ENCODE data around the gene GRIN3A. TPM values are rescaled to one million over a fixed set of nuclear protein-coding genes. Genes with fewer than 3 reads are reported as not detected.
"Not testable (repeated sequence)": the region's sequence is repeated elsewhere in the genome, so short reads cannot be mapped to it uniquely, and the experiment has no call there.

GRIN3A gene
- total RNA-seq, 1 donor from 2014 or later, result not detected

DNA sequence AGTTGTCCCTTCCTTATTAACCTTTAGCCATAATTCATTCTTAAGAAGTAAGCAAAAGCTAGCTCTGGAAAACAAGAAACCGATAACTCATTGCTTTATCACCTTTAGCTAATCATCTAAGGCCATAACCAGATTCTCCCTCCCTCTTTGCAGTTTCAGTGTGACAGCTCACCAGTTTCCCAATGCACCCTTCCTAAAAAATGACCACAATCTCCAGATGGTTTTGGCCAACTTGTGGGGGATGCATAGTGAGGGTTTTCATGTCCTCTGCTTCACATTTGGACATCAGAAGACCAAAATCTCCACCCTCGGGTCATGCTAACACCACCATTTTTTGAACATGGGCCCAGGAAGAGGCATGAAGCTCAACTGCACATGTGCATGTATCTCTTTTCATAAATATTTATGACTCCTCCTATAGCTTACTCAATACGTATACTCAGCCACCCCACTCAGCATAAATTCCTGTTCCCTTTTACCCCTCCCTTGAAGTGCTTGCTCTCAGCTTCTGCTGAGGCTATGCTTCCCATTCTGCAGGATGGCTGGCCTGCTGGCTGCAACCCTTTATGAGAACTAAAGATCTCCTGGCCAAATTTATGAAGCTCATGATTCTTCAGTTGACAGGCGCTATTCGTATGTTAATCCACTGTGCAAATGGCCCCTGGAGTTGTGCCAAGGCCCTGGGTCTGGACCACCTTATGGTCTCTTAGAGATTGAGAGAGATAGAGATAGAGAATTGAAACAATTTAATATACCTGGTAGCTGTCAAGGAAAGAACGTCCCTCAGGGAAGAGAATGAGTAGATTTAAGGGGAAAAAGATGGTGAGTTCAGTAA lies 158.5 kb downstream of the GRIN3A start:
- DNase-seq (ENCODE audit: low spot score), result no peak

DNA sequence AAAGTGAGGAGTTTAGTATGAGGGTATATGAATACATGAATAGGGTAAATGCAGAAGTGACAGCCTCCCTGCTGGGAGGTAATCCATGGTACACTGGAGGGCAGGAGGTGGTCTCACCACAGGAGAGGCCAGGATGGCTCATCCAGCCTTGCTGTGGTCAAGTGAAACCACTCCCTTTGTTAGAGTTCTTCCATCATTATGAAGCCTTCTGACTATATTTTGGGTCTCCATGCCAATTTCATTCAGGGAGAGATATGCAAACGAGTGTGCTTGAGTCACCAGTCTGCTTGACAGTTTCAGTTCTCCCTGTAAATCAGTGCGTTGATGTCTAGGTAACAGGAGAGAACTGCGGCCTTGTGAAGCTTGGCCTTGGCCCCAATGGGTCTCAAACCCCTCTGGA lies 160.1 kb downstream of the GRIN3A start:
- DNase-seq (ENCODE audit: low spot score), result no peak

DNA sequence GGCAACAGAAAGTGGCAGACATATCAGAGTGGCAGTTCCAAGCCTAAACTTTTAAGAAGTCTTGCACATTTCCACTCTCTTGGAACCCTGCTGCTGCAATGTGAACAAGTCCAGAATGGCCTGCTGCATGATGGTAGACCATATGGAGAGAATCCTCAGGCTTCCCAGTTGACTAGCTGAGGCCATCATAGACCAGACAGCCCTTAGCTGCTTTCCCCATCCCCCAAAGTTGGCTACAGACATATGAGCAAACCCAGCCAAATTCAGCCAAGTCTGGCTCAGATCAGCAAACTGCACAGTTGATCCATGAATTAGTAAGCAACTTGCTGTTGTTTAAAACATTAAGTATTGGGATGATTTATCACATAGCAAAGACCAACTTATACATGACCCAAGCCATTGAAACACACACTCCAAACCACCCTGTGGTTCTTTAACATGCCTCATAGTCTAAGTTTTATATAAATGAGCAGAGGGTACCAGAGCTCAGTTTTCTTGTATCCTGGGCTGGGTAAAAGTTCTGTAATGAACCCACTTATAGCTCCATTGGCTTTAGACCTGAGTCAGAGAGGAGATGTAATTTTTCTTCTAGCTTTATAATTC lies 163.6 kb downstream of the GRIN3A start:
- DNase-seq (ENCODE audit: low spot score), result no peak

DNA sequence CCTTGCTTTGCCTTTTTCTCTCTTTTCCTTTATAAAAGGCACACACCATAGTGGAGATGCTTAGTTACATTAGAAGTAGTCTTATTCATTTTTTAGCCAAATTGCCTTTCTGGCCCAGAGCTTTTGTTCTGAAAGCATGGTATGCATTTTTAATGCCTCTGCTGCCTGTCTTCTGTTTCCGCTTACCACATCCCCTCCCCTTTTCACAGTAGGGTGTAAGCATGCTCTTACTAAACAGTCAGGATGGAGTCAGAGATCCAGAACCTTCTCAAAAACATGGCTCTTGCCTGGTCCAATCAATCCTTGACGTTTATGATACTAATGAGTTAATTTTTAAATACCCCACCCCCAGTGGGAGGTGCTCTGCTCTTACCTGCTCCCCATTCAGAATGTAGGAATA lies 166.1 kb downstream of the GRIN3A start:
- no peak for DNase-seq (ENCODE audit: low spot score)

DNA sequence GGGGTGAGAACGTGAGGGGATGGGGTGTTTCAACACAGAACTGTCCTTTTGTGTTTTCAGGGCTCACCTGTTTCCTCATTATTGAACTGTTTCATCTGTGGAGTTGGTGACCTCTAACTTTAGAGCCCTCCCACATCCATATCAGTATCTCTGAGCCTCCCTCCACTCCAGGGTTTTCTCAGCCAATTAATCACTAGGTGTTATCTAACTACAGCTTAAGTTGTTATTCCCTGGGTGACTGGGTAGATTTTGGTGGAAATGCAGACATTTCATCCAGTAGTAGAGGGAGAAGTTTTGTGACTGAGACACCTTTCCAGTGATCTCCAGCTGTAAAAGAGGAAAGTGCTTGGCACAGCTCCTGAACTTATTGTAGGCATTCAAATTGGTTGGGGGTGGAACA lies 167.3 kb downstream of the GRIN3A start:
- DNase-seq (ENCODE audit: low spot score), result no peak

DNA sequence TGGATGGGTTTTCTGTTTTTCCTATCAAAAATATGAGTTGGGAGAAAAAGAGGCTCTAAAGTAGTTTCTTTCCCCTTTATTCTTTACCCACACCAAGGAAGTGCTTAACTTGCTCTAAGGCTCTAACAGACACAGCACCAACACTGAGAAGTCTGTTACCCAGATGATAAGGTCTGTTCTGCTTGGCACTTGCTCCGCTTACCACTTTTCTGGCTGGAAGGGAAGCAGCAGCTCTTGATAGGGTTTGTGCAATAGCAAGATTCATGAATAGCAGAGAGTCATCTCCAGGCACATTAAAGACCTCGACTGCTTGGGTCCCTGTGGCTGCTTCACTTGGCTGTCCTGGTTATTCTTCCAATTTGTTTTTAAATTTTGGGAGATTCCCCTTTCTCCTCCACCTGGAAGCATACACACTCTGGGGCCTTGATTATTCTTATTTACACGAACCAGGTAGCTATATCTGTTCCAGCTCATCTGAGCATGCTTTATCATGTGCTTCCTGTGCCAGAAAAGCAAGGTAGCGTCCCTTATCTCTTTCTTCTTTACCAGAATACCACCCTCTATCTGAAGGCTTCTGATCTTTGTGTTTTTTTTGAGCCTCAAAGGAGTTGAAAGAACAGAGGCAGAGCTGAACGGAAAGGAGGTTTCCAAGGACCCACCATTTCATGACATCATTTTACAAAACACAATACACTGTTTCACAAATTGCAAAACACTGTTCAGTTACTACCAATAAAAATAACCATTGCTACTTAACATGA lies 168.5 kb downstream of the GRIN3A start:
- DNase-seq (ENCODE audit: low spot score), result no peak

DNA sequence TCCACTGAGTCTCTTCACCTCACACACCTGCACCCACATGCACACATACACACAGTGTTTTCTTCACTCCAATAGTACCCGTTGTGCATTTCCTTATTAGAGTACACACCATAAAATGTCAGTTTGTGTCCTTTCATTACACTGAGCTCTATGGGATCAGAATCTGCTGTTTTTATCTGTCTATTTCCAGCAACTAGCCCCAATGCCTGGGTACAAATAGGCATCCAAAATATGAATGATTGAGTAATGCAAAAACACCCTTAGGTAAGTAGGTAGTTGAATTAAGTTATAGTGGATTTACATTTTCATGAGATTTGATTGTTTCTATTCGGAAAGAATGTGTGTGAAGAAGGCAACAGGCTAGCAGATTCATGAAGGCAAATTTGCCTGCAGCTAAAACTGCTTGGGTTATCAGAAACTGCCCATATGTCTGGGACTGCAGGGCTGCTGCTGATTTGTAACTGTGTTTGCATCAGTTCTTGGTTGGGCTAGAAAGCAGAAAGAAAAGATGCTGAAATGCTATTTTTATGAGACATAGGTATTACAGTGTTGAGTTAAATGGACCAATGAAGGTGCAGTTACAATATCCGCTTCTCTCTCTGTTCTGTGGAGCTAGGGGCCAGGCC lies 170.6 kb downstream of the GRIN3A start:
- DNase-seq (ENCODE audit: low spot score), result no peak

DNA sequence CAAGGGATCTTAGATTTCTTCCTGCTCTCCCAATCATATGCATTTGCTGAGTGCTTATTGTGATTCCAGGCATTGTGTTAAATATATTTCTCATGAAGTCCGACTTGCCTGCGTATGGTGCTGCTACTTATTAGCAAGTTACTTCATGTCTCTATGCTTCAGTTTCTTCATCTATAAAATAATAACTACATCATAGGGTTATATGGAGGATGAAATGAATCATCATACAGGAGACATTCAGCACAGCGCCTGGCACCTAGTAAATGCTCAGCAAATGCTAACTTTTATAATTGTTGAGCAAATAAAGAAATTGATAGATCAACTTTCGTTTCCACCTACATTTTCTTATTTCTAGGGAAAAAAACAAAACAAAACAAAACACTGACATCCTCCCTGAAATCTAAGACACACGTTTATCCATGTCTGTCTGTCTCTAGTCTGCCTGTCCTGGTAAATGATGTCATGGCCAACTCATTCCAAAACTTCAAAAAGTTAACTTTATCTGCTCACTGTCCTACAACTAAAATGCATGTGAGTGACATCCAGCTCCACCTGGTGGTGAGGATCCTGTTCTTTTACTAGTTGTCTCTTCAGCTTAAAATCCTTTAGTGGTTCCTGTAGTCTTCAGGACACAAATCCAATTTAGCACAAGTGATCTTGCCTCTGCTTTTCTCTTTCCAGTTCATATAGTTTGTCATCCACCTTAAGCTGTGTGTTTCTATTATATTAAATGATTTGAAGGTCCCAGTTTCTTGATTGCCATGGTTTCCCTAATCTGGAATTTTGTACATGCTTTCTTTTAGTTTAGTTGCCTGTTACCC lies 171.3 kb downstream of the GRIN3A start:
- no peak for DNase-seq (ENCODE audit: low spot score)

DNA sequence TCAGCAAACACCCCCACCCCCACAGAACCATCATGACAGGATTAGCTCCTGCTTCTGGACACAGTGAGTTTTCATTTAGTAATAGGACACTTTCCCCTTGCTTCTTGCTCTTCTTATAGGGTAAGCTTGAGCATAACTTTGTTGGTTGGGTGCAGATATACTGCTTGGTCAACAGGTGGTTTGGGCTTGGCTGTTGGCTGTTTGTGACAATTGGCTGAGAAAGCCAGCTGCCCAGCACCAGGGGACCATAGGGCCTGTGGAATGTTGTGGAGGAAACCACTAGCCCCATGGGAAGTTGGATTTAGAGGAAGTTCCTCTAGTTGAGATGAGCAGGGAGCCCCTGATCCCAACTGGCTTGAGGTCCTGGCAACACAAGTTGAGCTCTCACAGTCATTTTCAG lies 174.2 kb downstream of the GRIN3A start:
- no peak for DNase-seq (ENCODE audit: low spot score)

DNA sequence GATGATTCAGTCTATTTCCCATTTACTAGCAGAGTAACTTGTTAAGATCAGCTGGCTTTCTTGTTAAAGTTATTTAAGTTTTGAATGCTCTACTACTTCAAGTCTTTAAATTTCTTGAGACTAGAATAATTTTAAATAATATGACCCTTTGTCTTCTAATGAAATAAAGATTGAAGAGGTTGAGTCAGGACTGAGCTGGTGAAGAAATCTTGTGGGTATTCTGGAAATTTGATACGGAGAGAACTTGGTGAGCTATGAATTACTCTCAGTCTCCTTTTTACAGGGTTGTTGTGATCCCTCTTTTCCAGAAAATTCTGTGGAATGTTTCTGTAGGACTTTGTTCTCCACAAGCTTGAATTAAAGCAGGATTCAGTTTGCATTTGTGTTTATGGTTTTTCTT lies 175.5 kb downstream of the GRIN3A start:
- no peak for DNase-seq (ENCODE audit: low spot score)

DNA sequence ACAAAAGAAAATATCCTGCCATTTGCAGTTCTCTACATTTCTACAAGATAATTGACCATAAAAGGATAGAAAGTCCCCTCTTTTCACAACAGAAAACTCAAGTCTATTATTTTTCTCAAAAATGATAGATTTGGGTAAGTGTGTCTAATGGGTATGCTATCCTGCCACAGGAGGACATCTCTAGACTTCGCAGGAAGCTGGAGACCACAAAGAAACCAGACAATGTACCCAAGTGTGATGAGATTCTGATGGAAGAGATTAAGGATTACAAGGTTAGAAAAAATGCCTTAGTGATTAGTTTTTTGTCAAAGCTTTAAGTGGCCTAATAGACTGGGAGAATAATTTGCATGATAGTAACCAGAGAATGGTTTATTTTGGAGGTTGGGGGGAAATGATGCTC lies 176.7 kb downstream of the GRIN3A start:
- DNase-seq (ENCODE audit: low spot score), result no peak

DNA sequence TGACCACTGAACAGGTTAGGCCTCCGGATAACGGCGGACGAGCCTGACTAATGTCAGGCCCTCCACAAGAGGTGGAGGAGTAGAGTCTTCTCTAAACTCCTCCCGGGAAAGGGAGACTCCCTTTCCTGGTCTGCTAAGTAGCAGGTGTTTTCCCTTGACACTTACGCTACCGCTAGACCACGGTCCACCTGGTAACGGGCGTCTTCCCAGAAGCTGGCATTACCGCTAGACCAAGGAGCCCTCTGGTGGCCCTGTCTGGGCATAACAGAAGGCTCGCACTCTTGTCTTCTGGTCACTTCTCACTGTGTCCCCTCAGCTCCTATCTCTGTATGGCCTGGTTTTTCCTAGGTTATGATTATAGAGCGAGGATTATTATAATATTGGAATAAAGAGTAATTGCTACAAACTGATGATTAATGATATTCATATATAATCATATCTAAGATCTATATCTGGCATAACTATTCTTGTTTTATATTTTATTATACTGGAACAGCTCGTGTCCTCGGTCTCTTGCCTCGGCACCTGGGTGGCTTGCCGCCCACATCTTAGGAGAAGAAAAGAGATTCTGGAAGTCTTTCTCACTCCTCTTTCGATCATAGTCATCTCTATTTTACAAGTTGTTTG lies 188.9 kb downstream of the GRIN3A start:
- not testable (repeated sequence) for DNase-seq (ENCODE audit: low spot score)

DNA sequence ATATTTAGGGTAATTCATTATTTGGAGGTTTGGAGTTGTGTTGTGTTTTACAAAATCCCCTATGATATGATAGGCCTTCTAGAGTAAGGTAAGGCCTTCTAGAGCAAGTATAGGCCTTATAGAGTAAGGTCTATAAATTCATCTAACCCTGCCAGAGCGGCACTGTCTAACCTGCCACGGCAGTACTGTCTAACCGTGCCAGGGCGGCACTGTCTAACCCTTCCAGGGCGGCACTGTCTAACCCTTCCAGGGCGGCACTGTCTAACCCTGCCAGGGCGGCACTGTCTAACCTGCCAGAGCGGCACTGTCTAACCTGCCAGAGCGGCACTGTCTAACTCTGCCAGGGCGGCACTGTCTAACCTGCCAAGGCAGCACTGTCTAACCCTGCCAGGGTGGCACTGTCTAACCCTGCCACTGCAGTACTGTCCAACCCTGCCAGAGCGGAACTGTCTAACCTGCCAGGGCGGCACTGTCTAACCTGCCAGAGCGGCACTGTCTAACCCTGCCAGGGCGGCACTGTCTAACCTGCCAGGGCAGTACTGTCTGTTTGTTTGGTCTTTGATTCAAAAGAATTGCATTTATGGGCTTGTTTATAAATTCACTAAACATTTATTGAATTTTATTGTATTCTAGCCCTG lies 195.2 kb downstream of the GRIN3A start:
- DNase-seq (ENCODE audit: low spot score), result no peak

DNA sequence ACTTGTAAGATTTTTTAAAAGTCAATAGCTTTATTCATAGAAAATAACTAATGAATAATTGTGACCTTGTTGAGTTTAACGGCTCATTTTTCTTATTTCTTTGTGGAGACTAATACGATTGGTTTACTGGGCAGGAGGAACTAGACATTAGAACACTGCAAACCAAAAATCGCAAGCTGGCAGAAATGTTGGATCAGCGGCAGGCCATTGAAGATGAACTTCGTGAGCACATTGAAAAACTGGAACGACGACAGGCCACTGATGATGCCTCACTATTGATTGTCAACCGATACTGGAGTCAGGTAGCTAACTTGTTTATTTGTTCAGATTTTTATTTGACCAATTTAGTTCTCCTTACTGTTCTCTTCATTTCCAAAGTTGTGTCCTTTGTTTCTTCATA lies 198.4 kb downstream of the GRIN3A start:
- DNase-seq (ENCODE audit: low spot score), result no peak

DNA sequence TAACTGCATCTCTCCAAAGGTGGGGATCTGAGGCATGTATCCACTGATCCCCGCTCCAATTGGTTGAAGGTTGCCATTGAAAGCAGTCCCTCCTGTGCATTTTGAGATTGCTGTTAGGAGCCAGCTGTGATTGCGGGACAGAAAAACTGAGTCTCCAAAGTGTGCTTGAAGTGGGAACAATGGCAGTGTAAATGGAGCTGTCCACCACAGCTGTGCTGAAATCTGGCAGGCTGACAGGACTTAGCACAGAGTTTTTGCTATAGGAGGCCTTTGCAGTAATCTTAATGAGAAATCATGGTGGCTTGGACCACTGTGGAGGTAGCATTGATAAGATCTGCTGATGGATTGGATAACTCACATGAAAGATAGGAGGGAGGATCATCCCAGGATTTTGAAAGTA lies 201.5 kb downstream of the GRIN3A start:
- no peak for DNase-seq (ENCODE audit: low spot score)

DNA sequence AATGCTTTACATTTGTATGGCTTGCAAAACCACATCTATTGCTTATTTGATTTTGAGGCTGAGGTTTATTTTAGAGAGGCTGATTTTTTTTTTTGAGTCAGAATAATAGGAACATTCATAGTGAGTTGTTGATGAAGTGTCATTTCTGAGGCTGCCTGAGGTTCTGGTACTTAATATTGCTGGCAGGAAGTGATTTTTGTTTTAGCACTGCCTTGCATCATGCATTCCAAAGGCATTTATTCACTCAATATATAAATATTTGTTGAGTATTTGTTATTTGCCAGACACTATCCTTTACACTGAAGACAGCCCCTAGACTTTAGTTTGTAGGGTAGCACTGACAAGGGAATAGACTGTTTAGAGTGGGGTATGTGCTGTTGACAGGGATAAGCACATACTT lies 202.1 kb downstream of the GRIN3A start:
- DNase-seq (ENCODE audit: low spot score), result no peak

DNA sequence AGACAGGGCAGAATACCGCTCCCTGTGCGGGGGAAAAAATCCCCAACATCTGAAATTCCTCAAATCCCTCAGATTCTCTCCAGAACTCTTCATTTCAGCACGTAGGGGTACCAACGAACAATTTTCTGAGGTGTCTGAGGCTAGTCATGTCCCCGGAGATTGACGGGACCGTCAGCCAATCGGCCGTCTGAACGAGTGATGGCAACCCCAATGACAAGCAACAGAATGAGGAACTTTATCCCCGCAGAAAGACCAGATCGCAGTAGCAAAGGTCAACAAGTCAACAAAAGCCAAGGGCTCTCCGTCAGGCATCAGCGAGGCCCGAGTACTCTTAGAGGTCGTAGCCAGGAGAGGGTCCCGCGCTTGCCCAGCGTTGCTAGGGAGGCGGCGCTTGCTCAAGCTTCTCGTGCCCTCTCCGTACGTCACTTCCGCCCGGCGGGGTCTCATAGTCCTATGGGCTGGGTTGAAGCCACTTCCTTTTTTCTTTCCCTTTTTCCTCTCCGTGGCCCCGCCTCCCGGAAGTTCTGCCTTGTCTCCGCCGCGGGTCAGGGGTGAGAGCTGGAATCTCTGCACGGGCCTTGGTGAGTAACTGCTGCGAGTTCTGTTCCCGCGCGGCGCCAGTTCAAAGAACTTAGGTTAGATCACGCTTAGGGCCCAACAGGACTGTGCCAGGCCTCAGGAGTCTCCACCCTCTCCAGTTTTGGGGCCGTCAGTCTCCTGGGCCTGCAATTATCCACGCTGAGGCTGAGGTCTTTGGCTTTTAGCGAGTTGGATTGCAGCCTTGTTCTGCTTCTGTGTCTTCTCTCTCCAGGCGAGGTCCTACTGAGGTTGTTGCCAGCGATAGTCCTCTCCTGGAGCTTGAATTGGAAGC lies 204.9 kb downstream of the GRIN3A start, which contains the start of gene RNF20:
Gene RNF20 (plus strand): TSS at position 520 of the 871 bp plus-strand sequence. CDS start 1,571 bp downstream, outside the sequence.
- peak; percentile 99 for DNase-seq (ENCODE audit: low spot score)

DNA sequence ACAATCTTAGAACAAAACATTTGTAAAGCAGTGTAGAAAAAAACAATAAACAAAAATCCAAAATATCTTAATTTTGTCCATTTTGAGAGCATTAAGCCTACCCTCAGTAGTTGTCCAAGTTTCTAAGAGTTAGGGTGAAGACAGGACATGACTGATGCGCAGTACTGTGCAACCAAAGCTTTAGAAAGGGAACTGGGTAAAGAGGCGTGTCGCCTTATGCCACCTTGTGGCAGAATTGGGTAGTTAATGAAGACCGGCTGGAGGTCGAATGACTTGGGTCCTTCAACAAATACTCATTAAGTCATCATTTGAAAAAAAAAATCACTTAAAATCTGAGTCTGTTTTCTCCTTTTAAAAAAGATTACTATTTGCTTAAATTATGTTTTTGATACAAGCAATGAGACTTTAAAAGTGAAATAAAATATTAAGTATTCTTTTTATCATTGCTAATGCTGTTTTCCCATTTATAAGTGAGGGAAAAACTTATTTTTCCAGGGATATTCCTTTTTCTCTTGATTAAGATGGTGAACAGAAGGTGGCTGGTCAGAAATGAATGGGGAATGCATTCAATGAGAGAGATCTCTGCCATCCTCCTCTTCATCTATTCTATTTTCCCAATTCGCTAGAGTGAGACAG lies 208.3 kb downstream of the GRIN3A start:
- DNase-seq (ENCODE audit: low spot score), result peak; percentile 71

DNA sequence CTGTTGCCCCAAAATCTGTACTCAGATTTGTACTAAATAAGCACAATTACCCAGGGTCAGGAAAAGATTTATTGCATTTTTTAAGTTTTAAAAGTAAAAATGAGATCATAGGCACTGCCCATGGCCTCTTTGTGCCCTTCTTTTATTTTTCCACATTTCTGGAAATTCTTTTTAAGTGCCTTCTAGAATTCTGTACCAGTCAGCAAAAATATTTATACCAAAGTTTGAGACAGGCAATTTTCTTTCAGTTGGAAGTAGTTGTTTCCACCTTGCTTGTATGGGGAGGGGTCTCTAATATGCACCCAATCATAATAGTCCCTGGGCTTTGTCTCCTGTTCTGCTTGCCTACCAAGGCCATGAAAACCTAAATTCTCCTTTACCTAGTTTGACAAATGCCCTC lies 210.4 kb downstream of the GRIN3A start:
- no peak for DNase-seq (ENCODE audit: low spot score)

Measured in mucosa of gallbladder (tissue), 1 donor.